NCI-H1930 (cell line): Measurements from ENCODE around the gene PKD1L1.
"Not testable (repeated sequence)": the region's sequence is repeated elsewhere in the genome, so short reads cannot be mapped to it uniquely, and the experiment has no call there.

Experiments
- DNase-seq, 2 experiments: peaks; one replicate each; lab custom pipeline; 2025; lab: John Stamatoyannopoulos, UW

PKD1L1 gene, protein sequence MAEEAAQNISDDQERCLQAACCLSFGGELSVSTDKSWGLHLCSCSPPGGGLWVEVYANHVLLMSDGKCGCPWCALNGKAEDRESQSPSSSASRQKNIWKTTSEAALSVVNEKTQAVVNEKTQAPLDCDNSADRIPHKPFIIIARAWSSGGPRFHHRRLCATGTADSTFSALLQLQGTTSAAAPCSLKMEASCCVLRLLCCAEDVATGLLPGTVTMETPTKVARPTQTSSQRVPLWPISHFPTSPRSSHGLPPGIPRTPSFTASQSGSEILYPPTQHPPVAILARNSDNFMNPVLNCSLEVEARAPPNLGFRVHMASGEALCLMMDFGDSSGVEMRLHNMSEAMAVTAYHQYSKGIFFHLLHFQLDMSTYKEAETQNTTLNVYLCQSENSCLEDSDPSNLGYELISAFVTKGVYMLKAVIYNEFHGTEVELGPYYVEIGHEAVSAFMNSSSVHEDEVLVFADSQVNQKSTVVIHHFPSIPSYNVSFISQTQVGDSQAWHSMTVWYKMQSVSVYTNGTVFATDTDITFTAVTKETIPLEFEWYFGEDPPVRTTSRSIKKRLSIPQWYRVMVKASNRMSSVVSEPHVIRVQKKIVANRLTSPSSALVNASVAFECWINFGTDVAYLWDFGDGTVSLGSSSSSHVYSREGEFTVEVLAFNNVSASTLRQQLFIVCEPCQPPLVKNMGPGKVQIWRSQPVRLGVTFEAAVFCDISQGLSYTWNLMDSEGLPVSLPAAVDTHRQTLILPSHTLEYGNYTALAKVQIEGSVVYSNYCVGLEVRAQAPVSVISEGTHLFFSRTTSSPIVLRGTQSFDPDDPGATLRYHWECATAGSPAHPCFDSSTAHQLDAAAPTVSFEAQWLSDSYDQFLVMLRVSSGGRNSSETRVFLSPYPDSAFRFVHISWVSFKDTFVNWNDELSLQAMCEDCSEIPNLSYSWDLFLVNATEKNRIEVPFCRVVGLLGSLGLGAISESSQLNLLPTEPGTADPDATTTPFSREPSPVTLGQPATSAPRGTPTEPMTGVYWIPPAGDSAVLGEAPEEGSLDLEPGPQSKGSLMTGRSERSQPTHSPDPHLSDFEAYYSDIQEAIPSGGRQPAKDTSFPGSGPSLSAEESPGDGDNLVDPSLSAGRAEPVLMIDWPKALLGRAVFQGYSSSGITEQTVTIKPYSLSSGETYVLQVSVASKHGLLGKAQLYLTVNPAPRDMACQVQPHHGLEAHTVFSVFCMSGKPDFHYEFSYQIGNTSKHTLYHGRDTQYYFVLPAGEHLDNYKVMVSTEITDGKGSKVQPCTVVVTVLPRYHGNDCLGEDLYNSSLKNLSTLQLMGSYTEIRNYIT (N-terminal part only)

DNA sequence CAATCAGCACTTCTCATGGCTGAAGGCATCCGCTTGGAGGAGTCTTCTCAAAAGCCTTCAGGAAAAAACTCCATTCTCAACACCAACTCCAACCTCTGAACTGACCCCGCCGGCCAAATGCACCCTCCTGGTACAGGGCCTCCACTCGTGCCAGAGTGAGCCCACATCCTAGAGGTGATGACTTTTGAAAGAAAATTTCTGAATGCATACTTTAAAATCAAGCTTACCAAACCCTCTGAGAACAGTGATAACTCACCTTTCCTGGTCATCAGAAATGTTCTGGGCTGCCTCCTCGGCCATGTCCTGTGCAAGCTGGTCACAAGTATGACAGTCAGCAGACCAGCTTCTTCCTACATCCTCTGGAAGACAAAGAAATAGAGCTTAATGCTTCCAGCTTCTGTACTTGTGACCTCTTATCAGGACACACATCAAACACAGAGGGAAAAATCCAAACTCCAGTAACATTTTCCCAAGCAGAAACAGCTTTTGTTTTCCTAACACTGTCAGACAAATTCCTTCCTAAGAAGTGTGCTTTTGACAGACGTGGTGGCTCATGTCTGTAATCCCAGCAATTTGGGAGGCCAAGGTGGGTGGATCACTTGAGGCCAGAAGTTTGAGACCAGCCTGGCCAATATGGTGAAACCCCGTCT, at the start of gene PKD1L1:
TSS of gene PKD1L1 (minus strand) at position 326 of the 650 bp plus-strand sequence. CDS start at position 300, 26 bp downstream.
- DNase-seq: no peak

DNA sequence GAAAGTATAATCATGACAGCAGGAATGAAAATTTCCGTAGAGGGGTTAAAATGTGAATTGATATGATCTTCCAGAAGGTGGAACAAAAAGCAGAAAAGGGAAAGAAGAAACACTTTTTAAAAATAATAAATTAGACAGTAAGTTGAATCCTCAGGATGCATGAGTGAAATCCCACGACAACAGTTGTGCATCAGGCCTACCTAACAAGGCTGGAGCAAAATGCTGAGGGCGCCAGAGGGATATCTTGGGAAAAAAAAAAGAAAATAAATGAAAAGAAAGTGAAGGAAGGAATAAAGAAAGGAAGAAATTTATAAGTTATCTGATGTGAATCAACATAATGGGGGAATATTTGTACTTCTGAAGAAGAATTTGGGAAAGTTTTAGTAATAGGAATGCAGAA, 44.2 kb upstream of the PKD1L1 start:
- no peak for DNase-seq

DNA sequence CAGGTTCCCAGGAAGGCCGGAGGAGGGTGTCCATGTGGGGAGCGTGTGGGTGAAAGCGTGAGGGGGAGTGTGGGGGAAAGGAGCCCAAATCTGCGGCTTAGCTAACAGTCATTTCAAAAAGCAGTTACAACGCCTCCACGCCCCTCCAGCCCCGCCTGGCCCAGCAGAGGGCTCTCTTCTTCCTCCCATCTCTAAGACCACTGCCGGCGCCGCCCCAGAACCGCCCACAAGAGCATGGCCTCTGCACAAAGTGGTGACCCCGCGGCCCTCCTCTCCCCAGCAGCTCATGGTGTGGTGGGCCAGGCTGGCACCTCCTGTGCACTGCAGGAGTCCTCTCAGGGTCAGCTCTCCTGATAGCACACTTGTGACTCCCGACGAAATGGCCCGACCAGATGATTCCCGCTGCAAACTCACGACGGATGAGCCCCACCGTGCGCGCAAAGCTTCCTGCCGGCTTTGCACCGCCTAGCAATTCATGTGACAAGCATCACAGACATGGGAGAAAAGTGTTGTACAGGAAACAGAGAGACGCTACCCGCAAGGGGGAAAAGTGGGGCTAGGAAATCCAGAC, 43.6 kb upstream of the PKD1L1 start:
- peak; percentile 80 to 85 for DNase-seq

DNA sequence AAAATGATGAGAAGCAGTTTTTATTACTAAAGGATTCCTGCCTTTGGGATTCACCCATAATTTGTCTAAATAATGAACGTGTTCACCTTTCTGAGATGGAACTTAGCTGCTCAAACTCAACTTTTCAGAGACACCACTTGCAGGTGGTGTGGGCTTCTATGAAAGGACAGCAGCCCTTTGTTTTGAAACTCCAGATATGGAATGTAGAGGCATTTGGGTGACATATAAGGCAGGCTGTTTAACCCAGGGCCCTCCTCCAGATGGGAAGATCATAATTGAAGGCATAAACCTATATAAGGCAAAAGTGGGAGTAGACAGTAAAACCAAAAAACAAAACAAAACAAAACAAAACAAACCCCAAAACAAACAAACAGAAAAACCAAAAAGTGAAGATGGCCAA, 43.0 kb upstream of the PKD1L1 start:
- DNase-seq: no peak

DNA sequence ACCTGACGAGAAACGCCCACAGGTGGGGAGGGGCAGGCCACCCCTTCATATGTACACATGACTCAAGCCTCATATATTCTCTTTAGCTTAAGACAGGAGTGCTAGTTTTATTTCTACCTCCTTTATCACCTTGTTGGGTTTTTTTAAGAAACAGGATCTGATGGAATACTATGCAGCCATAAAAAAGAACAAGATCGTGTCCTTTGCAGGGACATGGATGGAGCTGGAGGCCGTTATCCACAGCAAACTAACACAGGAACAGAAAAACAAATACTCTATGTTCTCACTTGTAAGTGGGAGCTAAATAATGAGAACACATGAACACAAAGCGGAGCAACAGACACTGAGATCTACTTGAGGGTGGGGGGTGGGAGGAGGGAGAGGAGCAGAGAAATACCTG, 42.3 kb upstream of the PKD1L1 start:
- DNase-seq: no peak

DNA sequence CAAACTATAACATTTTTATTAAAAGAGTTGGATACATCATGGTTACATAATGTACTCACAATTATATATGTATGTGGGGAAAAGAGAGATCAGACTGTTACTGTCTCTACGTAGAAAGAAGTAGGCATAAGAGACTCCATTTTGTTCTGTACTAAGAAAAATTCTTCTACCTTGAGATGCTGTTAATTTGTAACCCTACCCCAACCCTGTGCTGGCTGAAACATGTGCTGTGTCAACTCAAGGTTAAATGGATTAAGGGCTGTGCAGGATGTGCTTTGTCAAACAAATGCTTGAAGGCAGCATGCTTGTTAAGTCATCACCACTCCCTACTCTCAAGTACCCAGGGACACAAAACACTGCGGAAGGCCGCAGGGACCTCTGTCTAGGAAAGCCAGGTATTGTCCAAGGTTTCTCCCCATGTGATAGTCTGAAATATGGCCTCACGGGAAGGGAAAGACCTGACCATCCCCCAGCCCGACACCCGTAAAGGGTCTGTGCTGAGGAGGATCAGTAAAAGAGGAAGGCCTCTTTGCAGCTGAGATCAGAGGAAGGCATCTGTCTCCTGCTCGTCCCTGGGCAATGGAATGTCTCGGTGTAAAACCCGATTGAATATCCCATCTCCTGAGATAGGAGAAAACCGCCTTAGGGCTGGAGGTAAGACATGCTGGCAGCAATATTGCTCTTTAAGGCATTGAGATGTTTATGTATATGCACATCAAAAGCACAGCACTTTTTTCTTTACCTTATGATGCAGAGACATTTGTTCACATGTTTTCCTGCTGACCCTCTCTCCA, 41.5 kb upstream of the PKD1L1 start:
- DNase-seq: not testable (repeated sequence)

DNA sequence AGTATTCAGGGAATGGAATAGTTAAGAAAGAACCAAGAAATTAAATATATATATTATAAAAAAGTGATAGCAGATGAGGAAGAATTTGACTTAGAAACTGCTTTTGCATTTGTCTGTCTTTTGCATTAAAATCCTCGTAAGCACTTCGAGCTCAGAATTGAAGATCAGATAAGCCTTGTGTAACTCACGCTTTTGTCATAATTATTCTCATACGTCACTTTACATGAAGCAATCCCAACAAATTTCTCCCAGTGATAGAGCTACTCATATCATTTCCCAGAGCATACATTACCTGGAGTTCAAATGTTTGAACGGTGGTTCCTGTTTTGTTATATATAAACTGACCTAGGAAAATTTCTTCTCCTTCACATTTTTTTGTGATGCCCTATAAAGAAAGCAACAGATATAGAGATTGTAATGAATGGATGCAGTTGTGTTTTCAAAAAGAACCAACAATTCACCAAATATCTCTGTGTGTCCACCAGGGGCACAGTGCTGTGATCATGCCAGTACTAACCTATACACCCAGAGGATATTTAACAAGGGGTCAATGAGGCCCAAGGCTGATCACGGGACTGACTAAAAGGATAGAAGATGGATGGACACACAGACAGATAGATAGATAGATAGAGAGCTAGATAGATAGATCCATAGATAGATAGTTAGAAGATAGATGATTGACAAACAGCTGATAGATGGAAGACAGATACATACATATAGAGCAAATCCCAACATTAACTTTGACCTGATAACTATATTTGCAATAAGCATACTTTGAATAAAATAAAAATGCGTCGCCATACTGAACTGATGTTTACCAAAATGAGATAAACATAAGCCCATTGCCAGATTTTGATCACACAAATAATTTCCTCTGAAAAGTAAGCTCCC, 40.5 kb upstream of the PKD1L1 start:
- DNase-seq: no peak

DNA sequence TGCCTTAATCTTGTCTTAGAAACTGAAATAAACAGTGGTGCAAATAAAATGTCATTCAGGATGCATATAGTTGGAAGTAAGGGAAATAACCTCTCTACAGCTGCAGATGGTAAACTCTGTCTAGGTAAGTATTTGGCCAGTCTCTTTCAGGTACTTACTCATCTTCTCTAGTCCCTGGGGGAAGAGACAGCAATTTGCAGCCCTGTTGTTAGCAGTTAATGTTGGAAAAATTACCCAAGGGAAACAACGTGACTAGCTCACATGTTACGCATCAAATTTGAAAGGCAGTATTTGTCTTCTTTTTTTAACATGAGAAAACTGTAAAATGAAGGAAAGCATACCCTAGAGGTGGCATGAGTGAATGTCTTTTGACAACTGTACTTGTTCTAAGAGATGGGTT, 34.3 kb upstream of the PKD1L1 start:
- DNase-seq: peak; percentile 31 to 81

DNA sequence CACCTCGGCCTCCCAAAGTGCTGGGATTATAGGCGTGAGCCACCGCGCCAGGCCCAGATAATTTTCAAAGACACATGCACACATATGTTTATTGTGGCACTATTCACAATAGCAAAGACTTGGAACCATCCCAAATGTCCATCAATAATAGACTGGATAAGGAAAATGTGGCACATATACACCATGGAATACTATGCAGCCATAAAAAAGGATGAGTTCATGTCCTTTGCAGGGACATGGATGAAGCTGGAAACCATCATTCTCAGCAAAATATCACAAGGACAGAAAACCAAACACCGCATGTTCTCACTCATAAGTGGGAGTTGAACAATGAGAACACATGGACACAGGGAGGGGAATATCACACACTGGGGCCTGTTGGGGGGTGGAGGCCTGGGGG, 32.4 kb upstream of the PKD1L1 start:
- not testable (repeated sequence) for DNase-seq

DNA sequence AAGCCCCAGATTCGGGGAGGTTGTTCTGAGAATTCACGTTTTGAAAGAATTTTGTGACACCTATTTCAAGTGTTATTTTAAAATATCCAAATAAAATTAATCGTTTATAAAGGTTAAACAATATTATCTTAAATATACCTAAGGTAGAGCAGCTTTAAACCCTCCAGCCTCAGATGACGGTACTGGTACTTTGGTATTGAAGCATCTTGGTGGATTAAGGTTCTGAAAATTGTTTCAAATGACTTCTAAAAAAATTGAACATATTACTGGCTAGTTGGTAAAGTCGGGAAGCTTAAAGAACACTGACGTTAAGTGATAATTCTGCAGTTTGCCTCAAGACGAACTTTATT, 31.5 kb upstream of the PKD1L1 start:
- DNase-seq: no peak

DNA sequence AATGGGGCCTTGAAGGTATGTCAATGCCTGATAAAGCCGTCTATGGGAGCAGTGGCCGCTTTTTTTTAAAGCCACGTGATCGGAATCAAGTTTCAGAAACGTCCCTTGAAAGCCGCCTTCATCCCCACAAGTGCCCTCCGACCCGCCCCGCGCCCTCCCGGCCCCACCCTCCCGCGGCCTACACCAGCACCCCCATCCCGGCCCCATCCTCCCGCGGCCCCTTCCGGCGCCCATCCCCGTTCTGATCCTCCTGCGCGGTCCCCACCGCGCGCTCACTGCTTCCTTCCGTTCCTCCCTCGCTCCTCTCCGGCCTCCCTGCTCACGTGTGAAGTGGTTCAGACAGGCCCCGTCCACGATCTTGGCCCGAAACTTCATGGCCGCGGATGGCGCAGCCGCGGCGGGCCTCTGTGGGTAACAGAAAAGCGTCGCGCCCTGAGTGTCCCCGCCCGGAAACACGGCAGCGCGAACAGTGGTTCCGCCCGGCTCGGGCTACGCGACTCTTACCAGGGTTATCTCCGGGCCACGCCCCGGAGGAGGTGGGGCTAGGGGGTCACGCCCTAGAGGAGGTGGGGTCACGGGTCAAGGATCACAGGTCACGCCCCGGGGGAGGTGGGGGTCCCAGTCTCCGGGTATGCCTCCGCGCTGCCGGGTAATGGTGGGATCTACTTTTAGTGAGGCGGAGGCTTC, 31.0 kb upstream of the PKD1L1 start, which contains the start of gene HUS1:
TSS of gene HUS1 (minus strand) at position 471 of the 687 bp plus-strand sequence. CDS start at position 375, 96 bp downstream.
- DNase-seq: peak; percentile 87 to 93

DNA sequence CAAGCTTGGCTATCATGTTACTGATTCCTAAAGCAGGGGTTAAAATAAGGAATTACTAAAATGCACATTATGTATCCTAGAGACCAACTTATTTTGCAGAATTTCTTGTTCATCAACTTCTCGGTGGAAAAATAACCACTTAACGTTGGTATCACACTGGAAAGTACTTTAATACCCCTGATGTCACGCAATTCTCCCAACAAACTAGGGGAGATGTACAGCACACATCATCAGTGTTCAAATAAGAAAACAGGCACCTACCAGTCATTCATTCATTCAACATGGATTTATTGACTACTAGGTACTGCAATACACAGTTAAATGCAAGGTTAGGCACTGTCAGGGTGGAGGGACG, 30.5 kb upstream of the PKD1L1 start:
- DNase-seq: no peak

DNA sequence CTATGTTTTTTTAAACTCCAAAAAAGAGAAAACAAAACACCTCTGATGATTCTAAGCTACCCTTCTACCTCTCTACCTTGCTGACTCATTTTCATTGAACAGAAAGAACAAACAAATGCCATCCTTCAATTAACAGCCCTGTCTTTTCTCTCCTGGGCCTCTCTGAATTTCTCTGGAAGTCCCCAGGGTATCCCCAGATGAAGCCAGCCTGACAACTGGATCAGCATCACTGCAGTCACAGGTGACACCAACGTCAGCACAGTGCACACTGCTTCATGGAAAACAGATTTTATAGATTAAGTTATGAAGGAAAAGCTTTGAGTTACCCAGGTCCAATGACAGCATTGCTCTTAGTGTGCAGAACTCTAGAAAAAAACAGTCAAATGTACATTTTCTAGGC, 25.5 kb upstream of the PKD1L1 start:
- DNase-seq: no peak

DNA sequence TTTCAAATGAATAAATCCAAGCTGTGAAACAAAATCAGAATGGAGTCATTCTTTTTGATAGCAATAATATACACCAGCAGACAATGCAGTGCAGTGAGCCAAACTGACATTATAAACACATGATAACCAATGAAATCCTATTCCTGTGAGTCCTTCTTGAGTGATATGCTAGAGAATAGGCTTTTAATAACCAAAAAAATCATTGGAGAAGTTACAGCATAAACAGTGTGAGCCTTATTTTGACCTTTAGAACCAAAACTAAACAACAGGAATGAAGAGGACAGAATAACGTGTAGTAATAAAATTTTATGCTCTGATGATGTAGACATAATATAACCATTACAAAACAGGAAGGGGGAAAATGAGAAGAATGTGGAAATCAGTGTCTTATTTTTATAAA, 22.5 kb upstream of the PKD1L1 start:
- no peak for DNase-seq

DNA sequence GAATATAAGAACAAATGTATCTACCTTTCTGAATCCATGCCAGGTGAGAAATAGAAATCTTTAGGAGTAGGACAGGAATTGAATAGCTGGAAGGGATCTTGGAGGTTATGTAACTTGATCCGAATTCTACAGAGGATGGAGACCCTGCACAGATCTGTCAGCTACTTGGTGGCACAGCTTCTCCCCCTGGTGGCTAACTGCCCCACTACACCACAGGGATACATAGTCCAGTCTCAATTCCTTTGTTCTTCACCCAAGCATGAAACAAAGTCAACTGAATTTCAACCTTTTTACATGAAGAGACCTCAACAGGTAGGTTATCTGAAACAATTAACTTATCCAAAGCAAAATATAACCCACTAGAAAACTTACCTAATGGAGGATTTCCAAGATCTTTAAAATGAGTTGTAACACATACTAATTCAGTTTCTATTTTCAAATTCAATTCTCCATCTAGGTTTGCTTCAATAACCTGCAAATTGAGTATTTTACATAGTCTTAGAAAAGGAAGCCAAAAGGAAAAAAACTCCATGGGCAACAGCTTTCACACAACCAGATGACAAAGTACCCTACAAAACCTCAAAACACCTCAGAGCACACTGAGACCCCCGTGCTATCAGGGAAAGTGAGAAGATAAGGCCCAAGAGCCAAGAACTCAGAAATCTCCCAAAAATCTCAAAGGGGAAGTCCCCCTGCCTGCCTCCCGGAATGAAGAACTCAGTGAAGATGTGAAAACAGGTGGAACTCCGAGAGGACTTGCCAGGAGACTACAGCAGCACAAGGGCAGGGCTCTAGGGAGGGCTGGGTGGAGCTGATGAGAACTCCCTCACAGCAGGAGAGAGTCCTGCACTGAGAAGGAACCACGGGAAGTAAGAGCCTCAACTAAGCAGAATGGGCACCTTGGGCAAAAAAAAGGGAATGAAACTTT, 20.8 kb upstream of the PKD1L1 start:
- peak; percentile 2 to 9 for DNase-seq

DNA sequence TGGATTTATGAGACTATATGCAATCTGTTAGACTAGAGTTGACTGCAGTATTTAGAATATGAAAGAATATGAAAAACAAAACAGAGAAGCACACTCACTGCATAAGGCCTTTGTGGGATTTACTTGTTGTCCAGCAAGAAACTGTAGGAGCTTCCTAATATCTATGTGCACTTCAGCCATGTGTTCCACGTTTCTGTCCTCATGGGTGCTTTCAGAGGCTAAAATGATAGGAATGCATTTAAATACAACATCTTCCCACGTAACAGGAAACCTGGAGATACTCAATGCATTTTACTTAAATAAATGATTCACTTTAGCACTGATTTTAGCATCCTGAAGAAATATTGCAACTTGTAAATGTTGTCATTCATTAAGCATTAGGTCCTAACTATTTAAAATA, 19.4 kb upstream of the PKD1L1 start:
- DNase-seq: no peak

DNA sequence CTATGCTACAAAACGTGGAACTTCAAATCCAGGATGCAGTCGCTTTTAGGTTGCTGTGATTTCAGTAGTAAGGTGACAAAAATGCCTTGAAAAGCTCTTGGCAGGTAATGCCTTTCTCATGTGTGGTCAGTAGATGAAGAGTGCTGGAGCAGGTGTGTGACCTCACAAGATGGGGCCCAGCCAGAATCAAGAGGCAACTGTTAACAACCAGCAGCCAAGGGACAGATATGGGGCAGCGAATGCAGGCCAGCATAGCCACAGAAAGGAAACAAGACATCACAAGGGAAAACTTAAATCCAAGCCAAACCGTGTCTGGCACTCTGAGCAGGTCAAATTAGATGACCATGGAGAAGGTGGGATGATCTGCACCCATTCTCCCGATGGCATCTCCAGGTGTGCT, 18.9 kb upstream of the PKD1L1 start:
- DNase-seq: no peak

DNA sequence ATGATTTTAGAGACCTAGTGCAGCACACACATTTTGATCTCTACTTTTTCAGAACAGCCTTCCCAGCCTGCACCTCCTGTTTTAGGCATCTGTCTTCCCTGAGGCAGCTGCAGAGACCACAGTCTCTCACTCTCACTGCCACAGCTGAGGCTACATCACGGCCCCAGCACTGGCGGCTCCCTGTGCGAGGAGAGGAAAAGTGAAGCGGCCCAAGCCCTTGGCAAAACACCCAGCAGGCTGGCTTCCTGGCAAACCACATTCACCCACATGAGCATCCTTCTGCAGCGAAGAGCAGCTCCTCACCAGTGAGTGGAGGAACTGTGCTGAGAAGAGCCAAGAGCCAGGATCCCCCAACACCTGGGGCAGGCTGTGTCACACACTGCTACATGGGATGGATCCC, 17.2 kb upstream of the PKD1L1 start:
- no peak for DNase-seq
